Uterus (tissue), 4 donors: ENCODE data around the gene PTPRE. TPM values are rescaled to one million over a fixed set of nuclear protein-coding genes. Genes with fewer than 3 reads are reported as not detected.

Experiments used
- DNase-seq, 2 donors: peaks; one replicate each; pipeline ENCODE4 v3.0.0-alpha.2; 2019 to 2020
- H3K27ac ChIP-seq, 2 donors: fragments of 200-600 bp; sonication (generic); 1 replicate in 1 of 2; 2 replicates in 1 of 2; pipeline ENCODE4 v1.5.1; 2016 to 2018
- H3K27me3 ChIP-seq, 2 donors: fragments of 200-600 bp; sonication (generic); one replicate each; pipeline ENCODE4 v1.5.1; 2018 to 2019; ENCODE audit warnings: control low read depth in 1 of 2
- H3K36me3 ChIP-seq, 2 donors: fragments of 200-600 bp; sonication (generic); one replicate each; pipeline ENCODE4 v1.5.1; 2019; ENCODE audit warnings: control low read depth in 1 of 2
- H3K4me1 ChIP-seq, 2 donors: fragments of 200-600 bp; sonication (generic); one replicate each; pipeline ENCODE4 v1.5.1; 2018 to 2019; ENCODE audit warnings: control low read depth in 1 of 2
- H3K4me3 ChIP-seq, 2 donors: fragments of 200-600 bp; sonication (generic); 1 replicate in 1 of 2; 2 replicates in 1 of 2; pipeline ENCODE4 v1.5.1; 2018 to 2019; ENCODE audit warnings: mild to moderate bottlenecking in 1 of 2
- H3K9me3 ChIP-seq, 2 donors: fragments of 200-600 bp; sonication (generic); one replicate each; pipeline ENCODE4 v1.5.1; 2019; ENCODE audit warnings: control low read depth in 1 of 2
- CTCF ChIP-seq, 4 experiments: fragments of 200-600 bp in 2 of 4; fragments of 450-650 bp in 2 of 4; sonication (generic) in 2 of 4; IDR thresholded peaks; one replicate each; pipeline ENCODE4 v1.5.1; 2016 to 2019; ENCODE audit warnings: antibody characterized with exemption in 4 of 4, mild to moderate bottlenecking in 2 of 4, moderate library complexity in 1 of 4
- POLR2A ChIP-seq, 2 donors: fragments of 450-650 bp; IDR thresholded peaks; one replicate each; pipeline ENCODE4 v1.6.1; 2016; ENCODE audit warnings: antibody characterized with exemption in 2 of 2, mild to moderate bottlenecking in 1 of 2, moderate library complexity in 1 of 2
- intact Hi-C: fragments of 100-400 bp; cut with DNase I; formaldehyde crosslinking; loops from one replicate; pipeline ENCODE4 v1.15.1; 2023; ENCODE audit warnings: low total_unique reads
- total RNA-seq, 4 donors: library from RNA; depleted of rRNA in 3 of 4; stranded (reverse); fragments of >200 nt in 3 of 4; gene quantifications; one replicate each; pipeline versions ENCODE4 v1.1.0 to v1.2.4, GENCODE V29; 2014 to 2023
- donor health status: DM: yes; HTN: yes; CAD: no.

PTPRE gene
- total RNA-seq, 4 donors from 2014 or later = 9.4 to 18.9 (median 16.3) TPM

GRCh38 chr10:128036011-128036615 lies 129.2 kb downstream of the PTPRE start:
- no peaks in the 10 kb centered on the region for H3K4me1 ChIP-seq
- no peak for DNase-seq
- no peak overlapping the region for H3K27ac ChIP-seq
- TF ChIP-seq CTCF (IDR thresholded peaks at IDR 0.05) (no peak), POLR2A (IDR thresholded peaks at IDR 0.05) (no peak)
- intact Hi-C loops = no loop called here
- H3K27me3 ChIP-seq = no peaks in the 10 kb centered on the region
- H3K36me3 ChIP-seq = no peaks in the 10 kb centered on the region
- H3K9me3 ChIP-seq = no peaks in the 10 kb centered on the region
- no peak overlapping the region for H3K4me3 ChIP-seq

- no peak for DNase-seq
- Histone ChIP-seq H3K4me1 (no peaks in the 10 kb centered on the region), H3K4me3 (no peak overlapping the region), H3K9me3 (no peaks in the 10 kb centered on the region), H3K27me3 (no peaks in the 10 kb centered on the region), H3K27ac (no peak overlapping the region), H3K36me3 (no peaks in the 10 kb centered on the region)
- intact Hi-C loops = no loop called here
- TF ChIP-seq POLR2A (IDR thresholded peaks at IDR 0.05) (no peak), CTCF (IDR thresholded peaks at IDR 0.05) (no peak)
Measured at GRCh38 chr10:128036746-128037543, 130.0 kb downstream of the PTPRE start.

GRCh38 chr10:128040096-128040495 lies 133.2 kb downstream of the PTPRE start:
- Histone ChIP-seq H3K4me3 (no peak overlapping the region), H3K9me3 (no peaks in the 10 kb centered on the region), H3K36me3 (no peaks in the 10 kb centered on the region), H3K4me1 (no peaks in the 10 kb centered on the region), H3K27me3 (no peaks in the 10 kb centered on the region), H3K27ac (no peak overlapping the region)
- TF ChIP-seq POLR2A (IDR thresholded peaks at IDR 0.05) (no peak), CTCF (IDR thresholded peaks at IDR 0.05) (no peak)
- intact Hi-C loops = no loop called here
- no peak for DNase-seq

- Histone ChIP-seq H3K36me3 (no peaks in the 10 kb centered on the region), H3K4me1 (no peaks in the 10 kb centered on the region), H3K27ac (no peak overlapping the region), H3K27me3 (no peaks in the 10 kb centered on the region), H3K4me3 (no peak overlapping the region), H3K9me3 (no peaks in the 10 kb centered on the region)
- intact Hi-C loops = no loop called here
- DNase-seq = no peak
- TF ChIP-seq POLR2A (IDR thresholded peaks at IDR 0.05) (no peak), CTCF (IDR thresholded peaks at IDR 0.05) (no peak)
Measured at GRCh38 chr10:128040681-128041080, 133.8 kb downstream of the PTPRE start.

- no peak overlapping the region for H3K27ac ChIP-seq
- H3K4me3 ChIP-seq = no peak overlapping the region
- H3K9me3 ChIP-seq = no peaks in the 10 kb centered on the region
- no peak for DNase-seq
- H3K4me1 ChIP-seq = no peaks in the 10 kb centered on the region
- intact Hi-C loops = no loop called here
- TF ChIP-seq POLR2A (IDR thresholded peaks at IDR 0.05) = no peak
- no peak for TF ChIP-seq CTCF (IDR thresholded peaks at IDR 0.05)
- no peaks in the 10 kb centered on the region for H3K27me3 ChIP-seq
- no peaks in the 10 kb centered on the region for H3K36me3 ChIP-seq
Measured at GRCh38 chr10:128042131-128042610, 135.3 kb downstream of the PTPRE start.
